8988T (cell line): ENCODE data around the gene RIN3.

ENCODE experiments used
- DNase-seq: peaks from one replicate; pipeline ENCODE4 v3.0.0; 2011

The RIN3 gene

GRCh38 chr14:92728759-92729364, 215.3 kb downstream of the RIN3 start:
- DNase-seq = no peak

GRCh38 chr14:92729634-92730358, 216.2 kb downstream of the RIN3 start:
- no peak for DNase-seq

GRCh38 chr14:92731622-92732115, 218.1 kb downstream of the RIN3 start:
- DNase-seq = no peak

GRCh38 chr14:92733007-92733406, 219.4 kb downstream of the RIN3 start:
- DNase-seq = no peak

- DNase-seq = no peak
Measured at GRCh38 chr14:92734618-92735017, 221.0 kb downstream of the RIN3 start.

GRCh38 chr14:92735344-92735743, 221.8 kb downstream of the RIN3 start:
- DNase-seq = no peak

GRCh38 chr14:92737206-92737605, 223.6 kb downstream of the RIN3 start:
- DNase-seq = no peak

- DNase-seq = no peak
Measured at GRCh38 chr14:92737619-92738188, 224.1 kb downstream of the RIN3 start.
